Natural killer cell (primary cell): ENCODE data around the gene LMNTD1. TPM values are rescaled to one million over a fixed set of nuclear protein-coding genes. Genes with fewer than 3 reads are reported as not detected.

Experiments used
- ATAC-seq, 3 donors: fragments of 150-1000 bp in 2 of 3; fragments of 200-7000 bp in 1 of 3; cut with Tn5 transposase; 1 replicate in 1 of 3; 2 replicates in 2 of 3; pipeline ENCODE4 v1.10.0; 2021; ENCODE audit warnings: mild to moderate bottlenecking in 2 of 3, moderate library complexity in 2 of 3
- DNase-seq, 2 donors: peaks; one replicate each; pipeline versions ENCODE4 v3.0.0 to v3.0.0-alpha.2; 2013 to 2021; ENCODE audit warnings: mixed read lengths in 1 of 2
- H3K27ac ChIP-seq: one replicate; pipeline ENCODE4 v1.5.1; 2013; ENCODE audit warnings: mild to moderate bottlenecking, low read length
- H3K27me3 ChIP-seq: one replicate; pipeline ENCODE4 v1.6.1; 2013; ENCODE audit warnings: low read length; ENCODE audit not compliant: control insufficient read depth, insufficient read depth
- H3K36me3 ChIP-seq: one replicate; pipeline ENCODE4 v1.6.1; 2013; ENCODE audit warnings: low read length; ENCODE audit not compliant: control insufficient read depth, insufficient read depth
- H3K4me1 ChIP-seq: one replicate; pipeline ENCODE4 v1.6.1; 2013; ENCODE audit warnings: low read length; ENCODE audit not compliant: control insufficient read depth, insufficient read depth
- H3K4me3 ChIP-seq: one replicate; pipeline ENCODE4 v1.5.1; 2013; ENCODE audit warnings: low read length
- H3K9me3 ChIP-seq: one replicate; pipeline ENCODE4 v1.6.1; 2013; ENCODE audit warnings: low read length; ENCODE audit not compliant: control insufficient read depth, insufficient read depth
- H3K27ac Mint-ChIP-seq, 2 donors: one replicate each; pipeline ENCODE4 v1.8.0; 2022; ENCODE audit warnings: mild to moderate bottlenecking in 2 of 2, mixed read lengths in 2 of 2, moderate library complexity in 1 of 2
- H3K27me3 Mint-ChIP-seq, 2 donors: one replicate each; pipeline ENCODE4 v1.8.0; 2022; ENCODE audit warnings: low read depth in 2 of 2, mixed read lengths in 2 of 2
- H3K36me3 Mint-ChIP-seq: one replicate; pipeline ENCODE4 v1.8.0; 2022; ENCODE audit warnings: mixed read lengths
- H3K4me1 Mint-ChIP-seq, 2 donors: one replicate each; pipeline ENCODE4 v1.8.0; 2022; ENCODE audit warnings: mixed read lengths in 2 of 2
- H3K4me3 Mint-ChIP-seq: one replicate; pipeline ENCODE4 v1.8.0; 2022; ENCODE audit warnings: mild to moderate bottlenecking, moderate library complexity, mixed read lengths
- H3K9me3 Mint-ChIP-seq, 2 donors: one replicate each; pipeline ENCODE4 v1.8.0; 2022; ENCODE audit warnings: mixed read lengths in 2 of 2
- WGBS: methylation state at CpG from one replicate; pipeline ENCODE4 v1.1.7; 2013; ENCODE audit warnings: missing lambda C conversion rate; ENCODE audit not compliant: insufficient coverage; 5-methylcytosine and 5-hydroxymethylcytosine counted together
- intact Hi-C: fragments of 100-400 bp; cut with micrococcal nuclease; formaldehyde crosslinking; loops from one replicate; pipeline ENCODE4 v1.14.2; 2022
- total RNA-seq, 4 donors: library from RNA; stranded (reverse); fragments of 120-200 nt in 1 of 4; gene quantifications; one replicate each; pipeline versions ENCODE4 v1.2.3 to v1.2.4, GENCODE V29; 2013 to 2022
- TF ChIP-seq, protein P1 (sequence below): fragments of 200-600 bp; IDR thresholded peaks from one replicate; pipeline ENCODE4 v1.8.0; 2022; ENCODE audit warnings: antibody characterized with exemption

LMNTD1 gene
- total RNA-seq, 3 donors from 2014 or later (not counting 1 experiment from before 2014, with no cell fraction given), result not detected

DNA sequence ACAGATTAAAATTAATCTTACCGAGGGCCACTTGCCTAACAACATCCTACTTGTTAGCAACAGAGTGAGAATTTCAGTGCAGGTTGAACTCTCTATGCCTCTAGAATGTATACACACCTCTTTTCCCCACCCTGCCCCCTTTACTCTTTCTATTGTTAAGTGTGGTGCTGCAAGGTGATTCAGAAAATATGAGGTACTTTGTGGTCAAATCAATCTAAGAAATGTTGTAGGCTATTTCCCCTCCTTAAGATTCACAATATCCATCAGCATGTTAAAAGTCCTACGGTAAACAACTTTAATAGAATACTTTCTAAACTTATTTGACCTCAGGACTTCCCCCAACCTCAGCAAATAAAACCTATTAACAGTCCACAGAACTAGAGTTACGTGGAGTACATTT is 106.0 kb downstream of the LMNTD1 start:
- Histone ChIP-seq H3K27ac (no peak overlapping the region), H3K36me3 (no peaks in the 10 kb centered on the region), H3K4me1 (no peaks in the 10 kb centered on the region), H3K4me3 (no peak overlapping the region), H3K9me3 (no peaks in the 10 kb centered on the region), H3K27me3 (peaks cover 2% of the 10 kb centered on the region)
- no peaks in the 10 kb centered on the region for H3K4me1 Mint-ChIP-seq
- TF ChIP-seq, protein P1, sequence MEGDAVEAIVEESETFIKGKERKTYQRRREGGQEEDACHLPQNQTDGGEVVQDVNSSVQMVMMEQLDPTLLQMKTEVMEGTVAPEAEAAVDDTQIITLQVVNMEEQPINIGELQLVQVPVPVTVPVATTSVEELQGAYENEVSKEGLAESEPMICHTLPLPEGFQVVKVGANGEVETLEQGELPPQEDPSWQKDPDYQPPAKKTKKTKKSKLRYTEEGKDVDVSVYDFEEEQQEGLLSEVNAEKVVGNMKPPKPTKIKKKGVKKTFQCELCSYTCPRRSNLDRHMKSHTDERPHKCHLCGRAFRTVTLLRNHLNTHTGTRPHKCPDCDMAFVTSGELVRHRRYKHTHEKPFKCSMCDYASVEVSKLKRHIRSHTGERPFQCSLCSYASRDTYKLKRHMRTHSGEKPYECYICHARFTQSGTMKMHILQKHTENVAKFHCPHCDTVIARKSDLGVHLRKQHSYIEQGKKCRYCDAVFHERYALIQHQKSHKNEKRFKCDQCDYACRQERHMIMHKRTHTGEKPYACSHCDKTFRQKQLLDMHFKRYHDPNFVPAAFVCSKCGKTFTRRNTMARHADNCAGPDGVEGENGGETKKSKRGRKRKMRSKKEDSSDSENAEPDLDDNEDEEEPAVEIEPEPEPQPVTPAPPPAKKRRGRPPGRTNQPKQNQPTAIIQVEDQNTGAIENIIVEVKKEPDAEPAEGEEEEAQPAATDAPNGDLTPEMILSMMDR, result no peak
- H3K36me3 Mint-ChIP-seq, result no peaks in the 10 kb centered on the region
- no peak overlapping the region for H3K4me3 Mint-ChIP-seq
- no peak overlapping the region for H3K27ac Mint-ChIP-seq
- no peaks in the 10 kb centered on the region for H3K9me3 Mint-ChIP-seq
- peaks cover 8 to 9% of the 10 kb centered on the region in 2 donors for H3K27me3 Mint-ChIP-seq
- no peak for ATAC-seq
- DNase-seq, result no peak
- 77% methylated on average over 3 of the region's 3 CpGs for WGBS
- intact Hi-C loops, result no loop called here

DNA sequence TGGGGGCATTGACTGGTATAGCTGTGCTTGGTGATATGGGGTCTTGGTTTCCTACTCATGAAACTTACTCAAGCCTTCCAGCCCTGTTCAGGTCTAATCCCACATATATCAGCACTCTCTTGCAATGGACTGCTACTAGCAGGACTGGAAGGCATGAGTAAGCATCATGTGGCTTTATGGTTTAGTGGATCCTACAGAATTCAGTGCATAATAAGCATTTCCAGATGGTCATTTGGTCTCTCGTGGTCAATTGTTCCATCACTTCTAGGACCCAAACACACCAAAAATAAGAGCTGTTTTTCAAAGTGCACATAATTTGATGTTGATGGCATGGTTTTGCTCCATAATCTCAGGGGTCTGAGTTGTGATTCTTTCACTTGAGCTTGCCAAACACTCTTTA is 114.4 kb downstream of the LMNTD1 start:
- intact Hi-C loops, result no loop called here
- DNase-seq, result no peak
- TF ChIP-seq, protein P1, result no peak
- H3K4me3 ChIP-seq, result no peak overlapping the region
- ATAC-seq, result no peak
- 100% methylated on average over 1 of the region's 1 CpG for WGBS
- H3K4me1 ChIP-seq, result peaks cover 4% of the 10 kb centered on the region
- H3K27me3 ChIP-seq, result no peaks in the 10 kb centered on the region
- H3K27ac ChIP-seq, result no peak overlapping the region
- H3K4me3 Mint-ChIP-seq, result no peak overlapping the region
- no peak overlapping the region for H3K27ac Mint-ChIP-seq
- no peaks in the 10 kb centered on the region for H3K36me3 ChIP-seq
- H3K4me1 Mint-ChIP-seq, result peaks cover 4% of the 10 kb centered on the region in 2 donors
- no peaks in the 10 kb centered on the region for H3K9me3 Mint-ChIP-seq
- H3K27me3 Mint-ChIP-seq, result no peaks in the 10 kb centered on the region
- H3K9me3 ChIP-seq, result no peaks in the 10 kb centered on the region
- no peaks in the 10 kb centered on the region for H3K36me3 Mint-ChIP-seq

DNA sequence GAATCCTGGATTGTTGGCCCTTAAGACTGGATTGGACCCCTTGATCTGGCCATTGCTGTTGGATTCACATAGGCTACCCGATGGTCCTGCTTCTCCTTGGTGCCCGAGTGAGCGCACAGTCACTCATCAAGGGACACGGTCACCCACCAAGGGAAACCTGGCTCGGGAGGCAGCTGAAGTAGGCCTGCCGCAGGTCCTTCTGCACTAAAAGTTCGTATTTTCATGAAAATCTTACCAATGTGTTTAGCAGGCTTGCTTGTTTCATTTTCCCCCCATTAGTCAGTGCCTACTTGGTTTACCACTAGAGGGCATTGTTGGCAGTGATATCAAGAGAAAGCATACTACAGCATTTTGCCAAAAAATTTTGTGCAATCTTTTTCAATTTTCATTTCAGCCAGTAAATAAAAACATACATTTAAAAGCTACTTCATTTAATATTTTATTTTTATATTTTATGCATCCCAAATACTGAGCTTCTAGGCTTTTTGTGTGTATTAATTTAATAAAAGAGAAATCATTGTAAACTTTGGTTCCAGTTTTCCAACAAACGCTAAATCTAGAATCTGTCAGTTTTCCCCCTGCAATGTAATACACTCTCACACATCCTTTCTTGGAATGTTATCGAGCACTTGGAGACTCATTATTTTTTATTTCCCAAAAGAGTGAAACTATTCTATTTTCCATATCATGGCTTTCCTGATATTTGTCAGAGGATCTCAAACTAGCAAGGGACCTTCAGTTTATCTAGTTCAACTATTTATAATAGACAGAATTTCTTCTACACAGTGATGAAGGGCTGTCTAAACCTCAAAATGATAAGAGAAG is 116.7 kb downstream of the LMNTD1 start:
- Mint-ChIP-seq H3K27me3 (no peaks in the 10 kb centered on the region), H3K27ac (no peak overlapping the region), H3K9me3 (no peaks in the 10 kb centered on the region), H3K4me1 (peaks cover 4% of the 10 kb centered on the region in 2 donors), H3K36me3 (no peaks in the 10 kb centered on the region), H3K4me3 (peak overlapping the region; percentile 36)
- ATAC-seq (peak; percentile 71 to 88 (median 78)), DNase-seq (peak in 1 of 2 donors; percentile 77)
- H3K36me3 ChIP-seq, result no peaks in the 10 kb centered on the region
- 46% methylated on average over 9 of the region's 9 CpGs for WGBS
- H3K27me3 ChIP-seq, result no peaks in the 10 kb centered on the region
- H3K4me1 ChIP-seq, result peaks cover 4% of the 10 kb centered on the region
- H3K27ac ChIP-seq, result no peak overlapping the region
- no peak overlapping the region for H3K4me3 ChIP-seq
- TF ChIP-seq, protein P1, result peak; percentile 96
- H3K9me3 ChIP-seq, result no peaks in the 10 kb centered on the region
- intact Hi-C loops, result loop anchor here (1.0 kb wide), 2 partner anchors 121 to 593 kb away; no protein-coding TSS in a partner anchor
